ENCODE measurements around the gene CDC26.
A peak's percentile ranks its signal among the peaks of the same experiment; 100 is the strongest.

The CDC26 gene

DNA sequence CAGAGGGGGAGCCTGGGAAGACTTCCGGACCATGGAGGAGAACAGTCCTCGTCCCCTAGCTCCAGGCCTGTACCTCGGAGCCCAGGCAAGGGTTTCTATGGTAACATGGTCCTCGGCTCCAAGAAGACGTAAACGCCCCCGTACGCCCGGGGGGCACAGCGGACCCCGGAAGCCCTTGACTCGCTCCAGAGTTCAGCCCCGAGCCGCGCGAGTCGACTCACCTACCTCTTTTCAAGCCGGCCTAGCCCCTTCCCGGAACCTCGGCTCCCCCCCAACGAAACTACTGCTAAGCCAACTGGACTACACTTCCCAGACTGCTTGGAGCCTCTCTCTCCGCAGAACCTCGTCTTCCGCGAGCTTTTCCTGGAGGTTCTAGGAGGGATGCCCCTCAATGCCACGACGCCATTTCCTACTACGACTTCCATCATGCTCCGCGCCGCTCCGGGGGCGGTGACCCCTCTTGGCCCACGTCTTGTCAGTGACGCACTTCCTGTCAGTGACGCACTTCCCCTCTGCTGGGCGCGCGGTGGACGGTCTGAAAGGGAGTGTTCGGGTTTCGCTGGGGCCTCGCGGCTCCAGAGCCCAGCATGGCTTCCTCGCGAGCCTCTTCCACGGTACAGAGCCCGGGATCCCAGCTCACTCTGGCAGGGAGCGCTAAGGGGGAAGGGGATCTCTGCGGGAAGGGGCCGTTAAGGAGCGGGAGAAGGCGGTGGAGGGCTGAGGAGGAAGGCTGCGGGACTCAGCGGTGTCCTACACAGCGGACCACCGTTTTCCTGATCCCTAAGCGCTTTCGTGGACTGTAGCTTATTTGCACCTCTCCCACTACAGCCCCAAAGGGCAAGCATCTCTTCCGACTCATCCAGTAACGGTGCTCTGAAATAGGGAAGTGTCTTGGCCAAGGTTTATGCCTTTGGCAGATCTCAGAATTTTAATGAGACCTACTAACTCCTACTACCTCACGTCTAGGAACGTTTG lies at the start of gene CDC26, which contains the start of gene PRPF4:
CDC26 (minus strand) TSS at position 416 of the 975 bp plus-strand sequence. CDS start 3,065 bp downstream, outside the sequence.
PRPF4 (plus strand) TSS at position 502 of the 975 bp plus-strand sequence; CDS start at position 588, 86 bp downstream.
- peak within 1 kb of the TSS; percentile 95 for H3K9ac ChIP-seq (ENCODE audit: low read length)
- H3K4me1 ChIP-seq (ENCODE audit: control insufficient read depth, insufficient read depth, low read length) = peaks cover 23% of the 10 kb centered on the region
- H3K4me3 ChIP-seq (ENCODE audit: low read length) = peak within 1 kb of the TSS; percentile 98
- H3K36me3 ChIP-seq (ENCODE audit: control insufficient read depth, insufficient read depth, low read length, severe bottlenecking) = peaks cover 53% of the 10 kb centered on the region
- H3K9me3 ChIP-seq (ENCODE audit: control insufficient read depth, low read length) = no peaks in the 10 kb centered on the region
- H3K27me3 ChIP-seq (replicated peaks; ENCODE audit: control insufficient read depth, insufficient read depth, low read length) = no peaks in the 10 kb centered on the region
- DNase-seq (ENCODE audit: low read depth) = peak; percentile 99

DNA sequence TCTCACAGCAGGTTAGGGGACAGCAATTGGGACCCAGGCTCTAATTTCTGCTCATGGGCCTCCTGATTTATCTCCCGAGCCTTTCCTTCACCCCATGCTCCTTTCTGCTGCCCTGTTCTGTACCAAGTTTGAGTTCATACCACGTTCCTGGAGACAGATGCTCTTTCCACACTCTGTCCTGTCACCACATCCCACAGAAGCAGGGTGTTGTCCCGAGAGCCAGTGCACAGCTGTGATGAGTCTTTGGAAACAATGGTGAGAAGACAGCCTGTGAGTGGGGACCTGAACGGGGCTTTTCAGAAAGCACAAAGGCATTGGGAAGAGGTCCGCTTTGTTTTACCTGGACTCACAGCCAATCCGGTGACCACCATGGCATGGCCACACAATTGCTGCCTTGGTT lies 47.3 kb upstream of the CDC26 start:
- H3K4me3 ChIP-seq (ENCODE audit: low read length) = no peak overlapping the region
- no peaks in the 10 kb centered on the region for H3K36me3 ChIP-seq (ENCODE audit: control insufficient read depth, insufficient read depth, low read length, severe bottlenecking)
- H3K9ac ChIP-seq (ENCODE audit: low read length) = no peak overlapping the region
- no peak for DNase-seq (ENCODE audit: low read depth)
- H3K4me1 ChIP-seq (ENCODE audit: control insufficient read depth, insufficient read depth, low read length) = peaks cover 6% of the 10 kb centered on the region
- no peaks in the 10 kb centered on the region for H3K9me3 ChIP-seq (ENCODE audit: control insufficient read depth, low read length)
- no peaks in the 10 kb centered on the region for H3K27me3 ChIP-seq (replicated peaks; ENCODE audit: control insufficient read depth, insufficient read depth, low read length)

GRCh38 chr9:113320051-113320450 lies 44.7 kb upstream of the CDC26 start:
- DNase-seq (ENCODE audit: low read depth) = no peak
- Histone ChIP-seq H3K4me1 (ENCODE audit: control insufficient read depth, insufficient read depth, low read length) (peaks cover 9% of the 10 kb centered on the region), H3K4me3 (ENCODE audit: low read length) (no peak overlapping the region), H3K9ac (ENCODE audit: low read length) (no peak overlapping the region), H3K27me3 (replicated peaks; ENCODE audit: control insufficient read depth, insufficient read depth, low read length) (no peaks in the 10 kb centered on the region), H3K36me3 (ENCODE audit: control insufficient read depth, insufficient read depth, low read length, severe bottlenecking) (no peaks in the 10 kb centered on the region), H3K9me3 (ENCODE audit: control insufficient read depth, low read length) (no peaks in the 10 kb centered on the region)

- H3K27me3 ChIP-seq (replicated peaks; ENCODE audit: control insufficient read depth, insufficient read depth, low read length) = no peaks in the 10 kb centered on the region
- H3K36me3 ChIP-seq (ENCODE audit: control insufficient read depth, insufficient read depth, low read length, severe bottlenecking) = no peaks in the 10 kb centered on the region
- H3K9me3 ChIP-seq (ENCODE audit: control insufficient read depth, low read length) = no peaks in the 10 kb centered on the region
- H3K9ac ChIP-seq (ENCODE audit: low read length) = no peak overlapping the region
- DNase-seq (ENCODE audit: low read depth) = no peak
- peaks cover 9% of the 10 kb centered on the region for H3K4me1 ChIP-seq (ENCODE audit: control insufficient read depth, insufficient read depth, low read length)
- H3K4me3 ChIP-seq (ENCODE audit: low read length) = no peak overlapping the region
Observed at GRCh38 chr9:113319054-113319453, 43.7 kb upstream of the CDC26 start.

DNA sequence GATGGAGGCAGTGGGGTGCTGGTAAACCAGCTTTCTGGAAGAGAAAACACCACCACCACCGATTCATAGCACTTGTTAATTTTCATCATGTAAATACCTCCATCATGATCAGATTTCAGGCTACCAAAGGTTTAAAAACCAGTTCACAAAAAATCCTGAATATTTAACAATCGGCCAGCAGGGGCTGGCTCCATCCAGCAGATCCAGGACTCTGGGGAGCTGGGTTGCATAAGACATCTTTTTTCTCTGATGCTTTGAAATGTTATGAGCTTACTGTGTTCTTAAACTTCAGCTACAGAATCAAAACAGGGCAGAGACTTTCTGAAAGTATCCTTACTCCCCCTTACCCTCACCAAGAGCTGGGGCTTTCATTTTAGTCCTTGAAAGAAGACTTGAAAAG lies 42.4 kb upstream of the CDC26 start:
- peak; percentile 62 for DNase-seq (ENCODE audit: low read depth)
- Histone ChIP-seq H3K27me3 (replicated peaks; ENCODE audit: control insufficient read depth, insufficient read depth, low read length) (no peaks in the 10 kb centered on the region), H3K4me1 (ENCODE audit: control insufficient read depth, insufficient read depth, low read length) (peaks cover 9% of the 10 kb centered on the region), H3K36me3 (ENCODE audit: control insufficient read depth, insufficient read depth, low read length, severe bottlenecking) (no peaks in the 10 kb centered on the region), H3K4me3 (ENCODE audit: low read length) (no peak overlapping the region), H3K9ac (ENCODE audit: low read length) (no peak overlapping the region), H3K9me3 (ENCODE audit: control insufficient read depth, low read length) (no peaks in the 10 kb centered on the region)

DNA sequence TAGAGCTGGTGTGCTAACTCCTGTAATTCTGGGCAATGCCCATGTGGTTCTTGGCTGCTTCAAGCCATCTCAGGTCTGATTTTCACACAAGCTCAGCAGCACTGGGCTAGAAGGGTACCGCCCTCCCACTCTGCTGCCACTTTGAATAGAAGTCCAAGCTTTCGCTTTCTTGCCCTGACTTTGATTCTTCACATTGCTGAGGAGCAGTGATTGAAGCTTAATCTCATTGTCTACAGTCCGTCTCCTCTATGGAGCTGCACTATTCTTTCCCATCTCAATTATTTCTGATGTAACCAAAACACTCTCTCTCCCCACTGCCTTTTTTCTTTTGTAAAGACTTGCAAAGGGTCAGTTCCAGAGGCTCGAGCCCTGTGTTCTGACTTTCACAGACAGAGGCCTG lies 40.7 kb upstream of the CDC26 start:
- no peaks in the 10 kb centered on the region for H3K36me3 ChIP-seq (ENCODE audit: control insufficient read depth, insufficient read depth, low read length, severe bottlenecking)
- H3K4me1 ChIP-seq (ENCODE audit: control insufficient read depth, insufficient read depth, low read length) = peaks cover 9% of the 10 kb centered on the region
- DNase-seq (ENCODE audit: low read depth) = no peak
- no peaks in the 10 kb centered on the region for H3K9me3 ChIP-seq (ENCODE audit: control insufficient read depth, low read length)
- no peaks in the 10 kb centered on the region for H3K27me3 ChIP-seq (replicated peaks; ENCODE audit: control insufficient read depth, insufficient read depth, low read length)
- no peak overlapping the region for H3K9ac ChIP-seq (ENCODE audit: low read length)
- no peak overlapping the region for H3K4me3 ChIP-seq (ENCODE audit: low read length)

GRCh38 chr9:113315231-113315630 lies 39.9 kb upstream of the CDC26 start:
- Histone ChIP-seq H3K4me3 (ENCODE audit: low read length) (no peak overlapping the region), H3K4me1 (ENCODE audit: control insufficient read depth, insufficient read depth, low read length) (peaks cover 9% of the 10 kb centered on the region), H3K36me3 (ENCODE audit: control insufficient read depth, insufficient read depth, low read length, severe bottlenecking) (no peaks in the 10 kb centered on the region), H3K9ac (ENCODE audit: low read length) (no peak overlapping the region), H3K27me3 (replicated peaks; ENCODE audit: control insufficient read depth, insufficient read depth, low read length) (no peaks in the 10 kb centered on the region), H3K9me3 (ENCODE audit: control insufficient read depth, low read length) (no peaks in the 10 kb centered on the region)
- DNase-seq (ENCODE audit: low read depth) = no peak

- no peaks in the 10 kb centered on the region for H3K9me3 ChIP-seq (ENCODE audit: control insufficient read depth, low read length)
- no peak overlapping the region for H3K9ac ChIP-seq (ENCODE audit: low read length)
- no peaks in the 10 kb centered on the region for H3K36me3 ChIP-seq (ENCODE audit: control insufficient read depth, insufficient read depth, low read length, severe bottlenecking)
- H3K4me1 ChIP-seq (ENCODE audit: control insufficient read depth, insufficient read depth, low read length) = peaks cover 8% of the 10 kb centered on the region
- H3K4me3 ChIP-seq (ENCODE audit: low read length) = no peak overlapping the region
- no peaks in the 10 kb centered on the region for H3K27me3 ChIP-seq (replicated peaks; ENCODE audit: control insufficient read depth, insufficient read depth, low read length)
- no peak for DNase-seq (ENCODE audit: low read depth)
Observed at GRCh38 chr9:113313261-113313660, 37.9 kb upstream of the CDC26 start.

DNA sequence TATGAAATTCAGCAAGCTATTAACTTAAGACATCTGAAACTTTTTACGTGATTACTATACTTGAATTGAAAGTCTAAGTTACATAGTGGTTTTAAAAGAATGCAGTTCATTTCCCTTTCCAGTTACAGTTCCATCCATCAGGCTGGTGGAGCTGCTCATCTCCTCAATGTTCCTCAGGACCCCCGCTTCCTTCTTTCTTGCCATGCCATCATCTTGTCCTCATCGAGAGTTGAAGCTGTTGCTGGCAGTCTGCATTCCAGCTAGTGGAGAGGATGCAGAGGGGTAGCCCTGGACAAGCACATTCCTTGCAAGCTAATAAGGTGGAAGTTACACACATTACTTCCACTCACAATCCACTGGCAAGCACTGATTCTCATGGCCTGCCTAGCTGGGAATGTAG lies 36.6 kb upstream of the CDC26 start:
- DNase-seq (ENCODE audit: low read depth) = peak; percentile 8
- H3K4me3 ChIP-seq (ENCODE audit: low read length) = no peak overlapping the region
- H3K4me1 ChIP-seq (ENCODE audit: control insufficient read depth, insufficient read depth, low read length) = no peaks in the 10 kb centered on the region

DNA sequence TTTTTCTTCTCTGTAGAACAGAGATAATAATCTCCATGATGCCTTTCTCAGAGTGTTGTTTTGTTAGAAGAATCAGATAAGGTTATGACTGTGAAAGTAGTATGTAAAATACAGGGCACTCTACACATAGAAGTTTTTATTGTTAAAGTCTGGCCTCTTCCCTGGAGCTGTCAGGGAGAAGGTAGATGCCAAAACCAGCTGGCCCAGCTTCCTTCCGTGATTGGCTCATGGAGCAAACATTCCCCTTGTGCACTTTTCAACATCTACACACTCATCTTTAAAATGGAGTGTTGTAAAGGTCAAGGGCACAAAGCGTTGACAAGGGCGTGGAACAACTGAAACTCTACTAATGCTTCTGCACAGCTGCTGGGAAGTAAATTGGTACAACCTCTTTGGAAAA lies 35.2 kb upstream of the CDC26 start:
- Histone ChIP-seq H3K9me3 (ENCODE audit: control insufficient read depth, low read length) (no peaks in the 10 kb centered on the region), H3K4me3 (ENCODE audit: low read length) (no peak overlapping the region), H3K4me1 (ENCODE audit: control insufficient read depth, insufficient read depth, low read length) (no peaks in the 10 kb centered on the region), H3K36me3 (ENCODE audit: control insufficient read depth, insufficient read depth, low read length, severe bottlenecking) (no peaks in the 10 kb centered on the region), H3K27me3 (replicated peaks; ENCODE audit: control insufficient read depth, insufficient read depth, low read length) (no peaks in the 10 kb centered on the region), H3K9ac (ENCODE audit: low read length) (no peak overlapping the region)
- DNase-seq (ENCODE audit: low read depth) = no peak

More for the DNA sequence above, 36.6 kb upstream of the CDC26 start:
- no peaks in the 10 kb centered on the region for H3K9me3 ChIP-seq (ENCODE audit: control insufficient read depth, low read length)
- H3K27me3 ChIP-seq (replicated peaks; ENCODE audit: control insufficient read depth, insufficient read depth, low read length) = no peaks in the 10 kb centered on the region
- no peaks in the 10 kb centered on the region for H3K36me3 ChIP-seq (ENCODE audit: control insufficient read depth, insufficient read depth, low read length, severe bottlenecking)
- no peak overlapping the region for H3K9ac ChIP-seq (ENCODE audit: low read length)

DNA sequence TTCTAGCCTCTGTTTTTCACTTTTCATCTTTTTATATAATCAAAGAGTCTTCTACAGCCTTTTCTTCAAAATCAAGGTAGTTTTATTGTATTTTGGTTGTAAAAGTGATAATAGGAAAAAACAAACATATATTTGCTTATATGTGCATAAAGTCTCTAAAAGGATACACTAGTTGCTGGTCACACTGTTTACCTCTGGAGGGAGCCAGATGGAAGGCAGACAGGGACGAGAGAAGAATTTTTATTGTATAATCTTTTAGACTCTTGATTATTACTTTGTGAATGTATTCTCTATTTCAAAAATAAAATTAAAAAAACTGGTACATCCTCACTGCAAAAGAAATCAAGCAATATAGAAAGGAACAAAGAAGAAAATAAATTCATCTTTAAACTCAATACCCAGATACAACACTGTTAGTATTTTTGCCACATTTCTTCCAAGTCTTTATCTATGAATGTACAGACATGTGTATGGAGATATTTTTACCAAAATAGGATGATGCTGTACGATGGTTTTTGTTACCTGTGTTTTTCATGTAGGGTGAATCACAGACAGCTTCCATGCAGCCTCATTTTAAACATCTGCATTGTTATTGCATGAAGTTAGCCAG lies 33.9 kb upstream of the CDC26 start:
- Histone ChIP-seq H3K4me3 (ENCODE audit: low read length) (no peak overlapping the region), H3K4me1 (ENCODE audit: control insufficient read depth, insufficient read depth, low read length) (no peaks in the 10 kb centered on the region), H3K36me3 (ENCODE audit: control insufficient read depth, insufficient read depth, low read length, severe bottlenecking) (no peaks in the 10 kb centered on the region), H3K27me3 (replicated peaks; ENCODE audit: control insufficient read depth, insufficient read depth, low read length) (no peaks in the 10 kb centered on the region), H3K9me3 (ENCODE audit: control insufficient read depth, low read length) (no peaks in the 10 kb centered on the region), H3K9ac (ENCODE audit: low read length) (no peak overlapping the region)
- DNase-seq (ENCODE audit: low read depth) = peak; percentile 82
